Gastrocnemius medialis (tissue), 4 donors: ENCODE results near the gene OR6C74. TPM values are rescaled to one million over a fixed set of nuclear protein-coding genes. Genes with fewer than 3 reads are reported as not detected.

ENCODE experiments used
- ATAC-seq, 2 donors: fragments of 150-250 bp; one replicate each; pipeline ENCODE4 v1.9.1; 2016
- DNase-seq, 2 donors: peaks; one replicate each; pipeline ENCODE4 v3.0.0-alpha.2; 2019
- H3K27ac ChIP-seq, 4 donors: fragments of 200-600 bp; sonication (generic); 1 replicate in 1 of 4; 2 replicates in 3 of 4; pipeline ENCODE4 v1.5.1; 2016 to 2018; ENCODE audit warnings: mild to moderate bottlenecking in 2 of 4, moderate library complexity in 1 of 4
- H3K27me3 ChIP-seq, 3 donors: fragments of 200-600 bp; sonication (generic) in 2 of 3; 1 replicate in 1 of 3; 2 replicates in 2 of 3; pipeline versions ENCODE4 v1.5.1 to v1.6.0; 2016 to 2019; ENCODE audit warnings: mild to moderate bottlenecking in 1 of 3, moderate library complexity in 1 of 3
- H3K36me3 ChIP-seq, 2 donors: fragments of 200-600 bp; sonication (generic) in 1 of 2; one replicate each; pipeline ENCODE4 v1.5.1; 2017 to 2018
- H3K4me1 ChIP-seq, 2 donors: fragments of 200-600 bp; sonication (generic) in 1 of 2; one replicate each; pipeline ENCODE4 v1.5.1; 2016 to 2017; ENCODE audit warnings: mild to moderate bottlenecking in 2 of 2
- H3K4me3 ChIP-seq, 4 donors: fragments of 200-600 bp; sonication (generic) in 3 of 4; 1 replicate in 1 of 4; 2 replicates in 3 of 4; pipeline ENCODE4 v1.5.1; 2016 to 2019; ENCODE audit warnings: mild to moderate bottlenecking in 2 of 4
- H3K9me3 ChIP-seq, 3 donors: fragments of 200-600 bp; sonication (generic) in 2 of 3; 1 replicate in 1 of 3; 2 replicates in 2 of 3; pipeline ENCODE4 v1.5.1; 2016 to 2019
- CTCF ChIP-seq, 5 experiments: fragments of 450-650 bp in 3 of 5; fragments of 200-600 bp in 2 of 5; sonication (generic) in 2 of 5; IDR thresholded peaks in 4 of 5; conservative IDR thresholded peaks in 1 of 5; 1 replicate in 4 of 5; 2 replicates in 1 of 5; pipeline ENCODE4 v1.5.1; 2016 to 2019; ENCODE audit warnings: antibody characterized with exemption in 5 of 5, mild to moderate bottlenecking in 3 of 5, moderate library complexity in 3 of 5
- POLR2A ChIP-seq, 2 donors: fragments of 450-650 bp; IDR thresholded peaks; one replicate each; pipeline ENCODE4 v1.6.1; 2017; ENCODE audit warnings: antibody characterized with exemption in 2 of 2, mild to moderate bottlenecking in 2 of 2, moderate library complexity in 2 of 2
- in situ Hi-C, 4 donors: fragments of 200-750 bp; cut with MboI; loops; one replicate each; pipeline versions ENCODE4 v1.15.0 to v1.8.0; 2017; ENCODE audit warnings: low sequenced_read_pairs in 4 of 4
- intact Hi-C: fragments of 100-400 bp; cut with DNase I; formaldehyde crosslinking; loops from one replicate; pipeline ENCODE4 v1.15.1; 2023; ENCODE audit warnings: low total_unique reads
- total RNA-seq, 4 donors: library from RNA; depleted of rRNA; stranded (reverse); fragments of >200 nt; gene quantifications; one replicate each; pipeline versions ENCODE4 v1.1.0 to v1.2.3, GENCODE V29; 2016

Gene OR6C74
- total RNA-seq = not detected

- intact Hi-C loops = no loop called here
- ATAC-seq (no peak), DNase-seq (no peak)
- H3K9me3 ChIP-seq = no peaks in the 10 kb centered on the region
- no peaks in the 10 kb centered on the region for H3K4me1 ChIP-seq
- no peak within 1 kb of the TSS for H3K4me3 ChIP-seq
- TF ChIP-seq POLR2A (IDR thresholded peaks at IDR 0.05) (no peak), CTCF (IDR thresholded peaks at IDR 0.05 in 4 of 5, conservative IDR thresholded peaks at IDR 0.05 in 1 of 5) (no peak)
- in situ Hi-C loops = no loop called here
- H3K27me3 ChIP-seq = no peaks in the 10 kb centered on the region
- no peaks in the 10 kb centered on the region for H3K36me3 ChIP-seq
- H3K27ac ChIP-seq = no peak within 1 kb of the TSS
These were observed at the start of gene OR6C74 for GRCh38 chr12:55244309-55244708. Gene OR6C74, plus strand, starts transcription at chr12:55244609. Its CDS starts 2,679 bp downstream, at chr12:55247288.

- in situ Hi-C loops (no loop called here), intact Hi-C loops (no loop called here)
- Histone ChIP-seq H3K4me3 (no peak within 1 kb of the TSS), H3K27me3 (no peaks in the 10 kb centered on the region), H3K27ac (no peak within 1 kb of the TSS), H3K36me3 (no peaks in the 10 kb centered on the region), H3K4me1 (no peaks in the 10 kb centered on the region), H3K9me3 (no peaks in the 10 kb centered on the region)
- no peak for DNase-seq
- no peak for TF ChIP-seq POLR2A (IDR thresholded peaks at IDR 0.05)
- no peak for TF ChIP-seq CTCF (IDR thresholded peaks at IDR 0.05 in 4 of 5, conservative IDR thresholded peaks at IDR 0.05 in 1 of 5)
- ATAC-seq = no peak
These were observed 23.7 kb upstream of the OR6C74 start, which contains the start of gene OR10A7 for GRCh38 chr12:55220725-55221124. Gene OR10A7, plus strand, starts transcription at chr12:55221025. Its CDS starts 0 bp downstream, at chr12:55221025.

- no peak for TF ChIP-seq POLR2A (IDR thresholded peaks at IDR 0.05)
- no peak for TF ChIP-seq CTCF (IDR thresholded peaks at IDR 0.05 in 4 of 5, conservative IDR thresholded peaks at IDR 0.05 in 1 of 5)
- ATAC-seq (no peak), DNase-seq (no peak)
- Histone ChIP-seq H3K4me3 (no peak overlapping the region), H3K9me3 (no peaks in the 10 kb centered on the region), H3K4me1 (no peaks in the 10 kb centered on the region), H3K27me3 (no peaks in the 10 kb centered on the region), H3K36me3 (no peaks in the 10 kb centered on the region), H3K27ac (no peak overlapping the region)
- in situ Hi-C loops = no loop called here
- intact Hi-C loops = no loop called here
These were observed 17.9 kb upstream of the OR6C74 start for GRCh38 chr12:55226523-55226922.

- Histone ChIP-seq H3K4me1 (no peaks in the 10 kb centered on the region), H3K36me3 (no peaks in the 10 kb centered on the region), H3K9me3 (no peaks in the 10 kb centered on the region), H3K27ac (no peak overlapping the region), H3K4me3 (no peak overlapping the region), H3K27me3 (no peaks in the 10 kb centered on the region)
- ATAC-seq (no peak), DNase-seq (no peak)
- in situ Hi-C loops = no loop called here
- TF ChIP-seq CTCF (IDR thresholded peaks at IDR 0.05 in 4 of 5, conservative IDR thresholded peaks at IDR 0.05 in 1 of 5) (no peak), POLR2A (IDR thresholded peaks at IDR 0.05) (no peak)
- intact Hi-C loops = no loop called here
These were observed 16.8 kb upstream of the OR6C74 start for GRCh38 chr12:55227643-55228042.

GRCh38 chr12:55246159-55246558 is 1.8 kb downstream of the OR6C74 start:
- in situ Hi-C loops = no loop called here
- no peak overlapping the region for H3K4me3 ChIP-seq
- H3K36me3 ChIP-seq = no peaks in the 10 kb centered on the region
- H3K27ac ChIP-seq = no peak overlapping the region
- DNase-seq = no peak
- H3K4me1 ChIP-seq = no peaks in the 10 kb centered on the region
- TF ChIP-seq CTCF (IDR thresholded peaks at IDR 0.05 in 4 of 5, conservative IDR thresholded peaks at IDR 0.05 in 1 of 5) (no peak), POLR2A (IDR thresholded peaks at IDR 0.05) (no peak)
- no peaks in the 10 kb centered on the region for H3K9me3 ChIP-seq
- no peak for ATAC-seq
- intact Hi-C loops = no loop called here
- no peaks in the 10 kb centered on the region for H3K27me3 ChIP-seq
